A673 (cell line): ENCODE data around the gene BTN3A1. TPM values are rescaled to one million over a fixed set of nuclear protein-coding genes. Genes with fewer than 3 reads are reported as not detected.

Experiments used
- BruUV-seq: library from RNA; stranded (reverse); fragments of 400-500 nt; replicated peaks from 2 replicates; lab custom pipeline; 2021; lab: Mats Ljungman, UMichigan
- CTCF ChIA-PET: fragments of 300-600 bp; sonication (Branson Sonifier 250); formaldehyde crosslinking; loops from one replicate; lab custom pipeline; 2022; ENCODE audit warnings: antibody characterized with exemption; lab: Charles Lee
- POLR2A ChIA-PET: fragments of 300-600 bp; sonication (Branson Sonifier 250); formaldehyde crosslinking; loops from one replicate; lab custom pipeline; 2022; ENCODE audit warnings: antibody characterized with exemption; ENCODE audit not compliant: low non-redundant PET; lab: Charles Lee
- DNase-seq: peaks from one replicate; pipeline ENCODE4 v3.0.0-alpha.2; 2015; ENCODE audit warnings: low spot score
- H3K27ac ChIP-seq: fragments of 200-600 bp; sonication (generic); 2 replicates; pipeline ENCODE4 v1.5.1; 2016; ENCODE audit warnings: mixed run types, low read depth, mild to moderate bottlenecking, mixed read lengths, antibody characterized with exemption, low read length; ENCODE audit not compliant: poor library complexity, severe bottlenecking
- H3K27me3 ChIP-seq: fragments of 200-600 bp; sonication (generic); replicated peaks from 2 replicates; pipeline ENCODE4 v1.6.1; 2017; ENCODE audit warnings: mixed run types, low read depth, mild to moderate bottlenecking, mixed read lengths, antibody characterized with exemption, low read length; ENCODE audit not compliant: insufficient read depth, poor library complexity
- H3K36me3 ChIP-seq: fragments of 200-600 bp; sonication (generic); 2 replicates; pipeline ENCODE4 v1.6.1; 2016; ENCODE audit warnings: mixed run types, mild to moderate bottlenecking, mixed read lengths, antibody characterized with exemption, low read length; ENCODE audit not compliant: insufficient read depth, poor library complexity, severe bottlenecking
- H3K4me1 ChIP-seq: fragments of 200-600 bp; sonication (generic); 2 replicates; pipeline ENCODE4 v1.6.1; 2017; ENCODE audit warnings: mixed run types, mild to moderate bottlenecking, mixed read lengths, antibody characterized with exemption, low read length; ENCODE audit not compliant: insufficient read depth, poor library complexity, severe bottlenecking
- H3K4me3 ChIP-seq: fragments of 200-600 bp; sonication (generic); 2 replicates; pipeline ENCODE4 v1.5.1; 2016; ENCODE audit warnings: low read depth, mixed run types, mild to moderate bottlenecking, mixed read lengths, low read length; ENCODE audit not compliant: poor library complexity, severe bottlenecking
- H3K9me3 ChIP-seq: fragments of 200-600 bp; sonication (generic); 2 replicates; pipeline ENCODE4 v1.6.1; 2016; ENCODE audit warnings: mixed run types, low read depth, mild to moderate bottlenecking, mixed read lengths, antibody characterized with exemption, low read length; ENCODE audit not compliant: poor library complexity, severe bottlenecking
- CTCF ChIP-seq: fragments of 300-800, 200-600 bp; sonication (generic); conservative IDR thresholded peaks from 2 replicates; pipeline ENCODE4 v1.5.1; 2017; ENCODE audit warnings: low read depth, mild to moderate bottlenecking, antibody characterized with exemption, low read length, moderate library complexity, mixed read lengths
- EZH2 ChIP-seq: fragments of 200-600 bp; sonication (generic); IDR thresholded peaks from 2 replicates; pipeline ENCODE4 v1.6.1; 2017; ENCODE audit warnings: borderline replicate concordance, low read depth, mild to moderate bottlenecking, mixed read lengths, antibody characterized with exemption, low read length; ENCODE audit not compliant: poor library complexity, severe bottlenecking
- intact Hi-C: fragments of 100-400 bp; cut with micrococcal nuclease; formaldehyde crosslinking; loops from one replicate; pipeline ENCODE4 v1.10.0; 2022; ENCODE audit not compliant: unreplicated experiment
- total RNA-seq: library from RNA; stranded (reverse); gene quantifications from 2 replicates; pipeline ENCODE4 v1.2.3, GENCODE V29; 2021

The BTN3A1 gene
- total RNA-seq, 1 experiment from 2014 or later, result 14.8 TPM

- H3K4me1 ChIP-seq, result no peaks in the 10 kb centered on the region
- no peaks in the 10 kb centered on the region for H3K9me3 ChIP-seq
- H3K27ac ChIP-seq, result no peak overlapping the region
- no peaks in the 10 kb centered on the region for H3K27me3 ChIP-seq
- no peak for DNase-seq
- POLR2A ChIA-PET, result no interaction called here
- no peak for TF ChIP-seq EZH2
- no peak for TF ChIP-seq CTCF
- no peak overlapping the region for H3K4me3 ChIP-seq
- H3K36me3 ChIP-seq, result no peaks in the 10 kb centered on the region
- CTCF ChIA-PET, result no interaction called here
- BruUV-seq, result no TSS peak
- intact Hi-C loops, result no loop called here
Measured at GRCh38 chr6:26452631-26453235, 50.7 kb downstream of the BTN3A1 start.

GRCh38 chr6:26454631-26455030, 52.6 kb downstream of the BTN3A1 start:
- intact Hi-C loops, result no loop called here
- H3K4me3 ChIP-seq, result no peak overlapping the region
- BruUV-seq, result no TSS peak
- H3K9me3 ChIP-seq, result no peaks in the 10 kb centered on the region
- CTCF ChIA-PET, result no interaction called here
- H3K4me1 ChIP-seq, result peaks cover 8% of the 10 kb centered on the region
- POLR2A ChIA-PET, result interaction anchor here (0.5 kb wide), 1 partner anchor 1662 kb away, joined by 3 read pairs; no protein-coding TSS in a partner anchor
- H3K27me3 ChIP-seq, result no peaks in the 10 kb centered on the region
- H3K27ac ChIP-seq, result no peak overlapping the region
- DNase-seq, result no peak
- H3K36me3 ChIP-seq, result peaks cover 8% of the 10 kb centered on the region
- TF ChIP-seq CTCF (no peak), EZH2 (no peak)

- BruUV-seq, result no TSS peak
- intact Hi-C loops, result no loop called here
- Histone ChIP-seq H3K27ac (no peak overlapping the region), H3K4me1 (peaks cover 8% of the 10 kb centered on the region), H3K4me3 (no peak overlapping the region), H3K36me3 (peaks cover 16% of the 10 kb centered on the region), H3K9me3 (no peaks in the 10 kb centered on the region), H3K27me3 (no peaks in the 10 kb centered on the region)
- TF ChIP-seq CTCF (no peak), EZH2 (no peak)
- CTCF ChIA-PET, result no interaction called here
- DNase-seq, result no peak
- POLR2A ChIA-PET, result interaction anchor here (0.5 kb wide), 1 partner anchor 1661 kb away, joined by 3 read pairs; no protein-coding TSS in a partner anchor
Measured at GRCh38 chr6:26455357-26455970, 53.4 kb downstream of the BTN3A1 start.
